22Rv1 (cell line): ENCODE results near the gene C22orf23.

ENCODE experiments used
- CTCF ChIP-seq: fragments of 450-650 bp; IDR thresholded peaks from 2 replicates; pipeline ENCODE4 v1.5.1; 2017; ENCODE audit warnings: mild to moderate bottlenecking
- ZFX ChIP-seq: fragments of 450-650 bp; IDR thresholded peaks from 2 replicates; pipeline ENCODE4 v1.6.1; 2017; ENCODE audit warnings: antibody characterized with exemption, borderline replicate concordance

DNA sequence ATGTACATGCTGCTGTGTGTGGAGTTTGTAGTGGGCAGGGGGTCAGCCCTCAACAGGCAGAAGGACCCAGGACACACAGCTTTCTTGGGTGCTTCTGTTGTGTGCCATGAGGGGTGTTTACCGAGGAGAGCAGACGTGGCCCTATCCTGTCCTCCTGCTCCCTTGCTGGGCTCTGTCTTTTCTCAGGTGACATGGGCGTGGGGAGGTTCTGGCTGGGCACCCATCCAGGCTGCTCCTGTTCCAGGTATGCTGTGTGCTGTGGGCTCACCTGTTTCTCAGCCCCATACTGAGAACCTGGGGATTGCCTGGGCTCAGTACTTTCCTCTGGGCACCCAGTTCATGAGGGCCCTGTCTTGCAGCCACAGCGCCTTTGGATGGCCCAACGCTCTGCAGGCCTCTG, 24.0 kb downstream of the C22orf23 start:
- TF ChIP-seq CTCF, result no peak
- no peak for TF ChIP-seq ZFX
